H1 (cell line): ENCODE data around the gene MYH10. TPM values are rescaled to one million over a fixed set of nuclear protein-coding genes. Genes with fewer than 3 reads are reported as not detected.

ENCODE experiments used
- ASH2L ChIP-seq: fragments of 200-600, 300-600 bp; sonication (generic); IDR thresholded peaks from one replicate; pipeline ENCODE4 v1.7.1; 2017; ENCODE audit warnings: low read length
- CHD2 ChIP-seq: IDR thresholded peaks from 2 replicates; pipeline ENCODE4 v1.6.1; 2012; ENCODE audit warnings: low read length, improper control_type of control experiment
- CHD7 ChIP-seq: fragments of 300-600 bp; sonication (generic); IDR thresholded peaks from 2 replicates; pipeline ENCODE4 v1.7.1; 2012; ENCODE audit warnings: low read length, moderate library complexity, mild to moderate bottlenecking, inconsistent platforms; ENCODE audit not compliant: insufficient replicate concordance
- KDM5A ChIP-seq: fragments of 200-600 bp; IDR thresholded peaks from 2 replicates; pipeline ENCODE4 v1.7.1; 2012; ENCODE audit warnings: mild to moderate bottlenecking, low read length, inconsistent platforms, mixed read lengths
- polyA plus RNA-seq, 7 experiments: library from polyadenylated mRNA; depleted of rRNA in 3 of 7; stranded (reverse) in 5 of 7; unstranded in 2 of 7; fragments of >200 nt in 5 of 7; fragments of 200-250 nt in 2 of 7; gene quantifications; 1 replicate in 5 of 7; 2 replicates in 1 of 7; 4 replicates in 1 of 7; pipeline versions ENCODE4 v1.2.1 to v1.2.3, GENCODE V29; 2011 to 2013; ENCODE audit warnings: missing spikeins in 2 of 7, mixed read lengths in 2 of 7
- total RNA-seq: library from RNA; stranded (reverse); fragmentation: NEBNext Ultra II Directional; extraction: Animal tissue kit (Norgen Biotek cat#: 25700); gene quantifications from 2 replicates; pipeline ENCODE4 v1.2.1, GENCODE V29; 2021

Gene MYH10
- total and polyA plus RNA-seq, 2 of the 8 experiments (the other 6 are each of a cell fraction or from before 2014, with no cell fraction given) = 64.1 to 289 TPM

- TF ChIP-seq CHD7 = no peak
- TF ChIP-seq ASH2L = no peak
- no peak for TF ChIP-seq CHD2
- no peak for TF ChIP-seq KDM5A
These were observed 77.8 kb downstream of the MYH10 start (continued) for GRCh38 chr17:8552577-8553320.
